ENCODE measurements around the gene TGFBI. TPM values are rescaled to one million over a fixed set of nuclear protein-coding genes. Genes with fewer than 3 reads are reported as not detected.

TGFBI gene
- total and polyA plus RNA-seq, 9 donors, result 164 to 351 (median 213) TPM

- Histone ChIP-seq H3K36me3 (ENCODE audit: control insufficient read depth, insufficient read depth, low read length) (peaks cover 46% of the 10 kb centered on the region), H3K4me1 (ENCODE audit: control insufficient read depth, insufficient read depth, low read length) (peaks cover 43% of the 10 kb centered on the region), H3K9me3 (replicated peaks; ENCODE audit: control insufficient read depth, low read depth, low read length) (no peaks in the 10 kb centered on the region), H3K27ac (ENCODE audit: low read length) (no peak overlapping the region), H3K27me3 (ENCODE audit: control insufficient read depth, insufficient read depth, low read length) (no peaks in the 10 kb centered on the region), H3K4me3 (ENCODE audit: low read length) (no peak overlapping the region)
- no peak for DNase-seq
- 97% methylated on average over 8 of the region's 13 CpGs for WGBS (ENCODE audit: insufficient coverage)
Measured at GRCh38 chr5:136052692-136053335, 24.0 kb downstream of the TGFBI start.

GRCh38 chr5:136053336-136054141, 24.8 kb downstream of the TGFBI start:
- H3K4me1 ChIP-seq (ENCODE audit: control insufficient read depth, insufficient read depth, low read length), result peaks cover 51% of the 10 kb centered on the region
- peak overlapping the region; percentile 60 for H3K27ac ChIP-seq (ENCODE audit: low read length)
- no peak overlapping the region for H3K4me3 ChIP-seq (ENCODE audit: low read length)
- WGBS (ENCODE audit: insufficient coverage), result 80% methylated on average over 3 of the region's 6 CpGs
- H3K27me3 ChIP-seq (ENCODE audit: control insufficient read depth, insufficient read depth, low read length), result no peaks in the 10 kb centered on the region
- H3K36me3 ChIP-seq (ENCODE audit: control insufficient read depth, insufficient read depth, low read length), result peaks cover 39% of the 10 kb centered on the region
- no peaks in the 10 kb centered on the region for H3K9me3 ChIP-seq (replicated peaks; ENCODE audit: control insufficient read depth, low read depth, low read length)
- DNase-seq, result peak; percentile 79

DNA sequence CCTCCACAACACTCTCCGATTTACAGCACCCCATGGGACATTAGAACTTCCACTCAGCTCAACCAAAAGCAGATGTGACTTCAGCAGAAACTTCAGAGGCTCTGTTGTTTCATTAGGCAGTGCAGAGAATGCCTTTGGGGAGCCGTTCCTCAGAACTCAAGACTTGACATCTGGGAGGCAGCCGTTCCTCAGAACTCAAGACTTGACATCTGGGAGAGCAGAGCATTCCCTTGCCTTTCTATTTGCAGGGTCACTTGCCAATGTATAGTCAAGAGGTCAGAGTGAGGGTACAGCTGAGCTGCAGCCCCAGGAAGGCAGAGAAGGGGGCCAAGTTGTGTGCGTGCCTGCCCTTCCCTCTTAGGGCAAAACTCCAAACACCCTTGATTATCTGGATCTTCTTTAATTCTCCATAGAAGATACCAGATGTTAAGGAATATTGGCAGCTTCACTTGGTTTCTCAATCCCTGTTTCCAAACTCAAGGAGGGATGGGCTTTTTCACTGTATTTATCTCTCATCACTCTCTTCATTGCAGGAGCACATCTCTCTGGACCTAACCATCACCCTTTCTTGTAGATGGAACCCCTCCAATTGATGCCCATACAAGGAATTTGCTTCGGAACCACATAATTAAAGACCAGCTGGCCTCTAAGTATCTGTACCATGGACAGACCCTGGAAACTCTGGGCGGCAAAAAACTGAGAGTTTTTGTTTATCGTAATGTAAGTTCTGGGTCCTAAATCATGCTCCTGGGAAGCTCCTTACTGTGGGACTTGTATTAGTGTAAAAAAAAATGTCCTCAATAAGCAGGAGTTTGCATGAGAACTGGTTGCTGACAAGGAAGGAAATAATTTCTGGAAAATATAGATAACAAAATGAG, 25.6 kb downstream of the TGFBI start:
- peak overlapping the region; percentile 60 for H3K27ac ChIP-seq (ENCODE audit: low read length)
- WGBS (ENCODE audit: insufficient coverage), result 45% methylated on average over 4 of the region's 7 CpGs
- peaks cover 57% of the 10 kb centered on the region for H3K4me1 ChIP-seq (ENCODE audit: control insufficient read depth, insufficient read depth, low read length)
- peaks cover 34% of the 10 kb centered on the region for H3K36me3 ChIP-seq (ENCODE audit: control insufficient read depth, insufficient read depth, low read length)
- H3K27me3 ChIP-seq (ENCODE audit: control insufficient read depth, insufficient read depth, low read length), result no peaks in the 10 kb centered on the region
- H3K4me3 ChIP-seq (ENCODE audit: low read length), result no peak overlapping the region
- peak; percentile 97 for DNase-seq
- H3K9me3 ChIP-seq (replicated peaks; ENCODE audit: control insufficient read depth, low read depth, low read length), result no peaks in the 10 kb centered on the region

GRCh38 chr5:136055612-136056309, 27.0 kb downstream of the TGFBI start:
- H3K36me3 ChIP-seq (ENCODE audit: control insufficient read depth, insufficient read depth, low read length), result peaks cover 43% of the 10 kb centered on the region
- H3K9me3 ChIP-seq (replicated peaks; ENCODE audit: control insufficient read depth, low read depth, low read length), result no peaks in the 10 kb centered on the region
- peaks cover 62% of the 10 kb centered on the region for H3K4me1 ChIP-seq (ENCODE audit: control insufficient read depth, insufficient read depth, low read length)

GRCh38 chr5:136056336-136056735, 27.5 kb downstream of the TGFBI start:
- H3K4me1 ChIP-seq (ENCODE audit: control insufficient read depth, insufficient read depth, low read length), result peaks cover 62% of the 10 kb centered on the region
- WGBS (ENCODE audit: insufficient coverage), result 83% methylated on average over 4 of the region's 5 CpGs
- H3K27ac ChIP-seq (ENCODE audit: low read length), result peak overlapping the region; percentile 31
- H3K27me3 ChIP-seq (ENCODE audit: control insufficient read depth, insufficient read depth, low read length), result no peaks in the 10 kb centered on the region
- no peak overlapping the region for H3K4me3 ChIP-seq (ENCODE audit: low read length)
- H3K36me3 ChIP-seq (ENCODE audit: control insufficient read depth, insufficient read depth, low read length), result peaks cover 46% of the 10 kb centered on the region
- no peaks in the 10 kb centered on the region for H3K9me3 ChIP-seq (replicated peaks; ENCODE audit: control insufficient read depth, low read depth, low read length)
- DNase-seq, result no peak

More at GRCh38 chr5:136055612-136056309, 27.0 kb downstream of the TGFBI start:
- 46% methylated on average over 9 of the region's 14 CpGs for WGBS (ENCODE audit: insufficient coverage)
- no peak for DNase-seq
- Histone ChIP-seq H3K27me3 (ENCODE audit: control insufficient read depth, insufficient read depth, low read length) (no peaks in the 10 kb centered on the region), H3K4me3 (ENCODE audit: low read length) (no peak overlapping the region), H3K27ac (ENCODE audit: low read length) (peak overlapping the region; percentile 31)

DNA sequence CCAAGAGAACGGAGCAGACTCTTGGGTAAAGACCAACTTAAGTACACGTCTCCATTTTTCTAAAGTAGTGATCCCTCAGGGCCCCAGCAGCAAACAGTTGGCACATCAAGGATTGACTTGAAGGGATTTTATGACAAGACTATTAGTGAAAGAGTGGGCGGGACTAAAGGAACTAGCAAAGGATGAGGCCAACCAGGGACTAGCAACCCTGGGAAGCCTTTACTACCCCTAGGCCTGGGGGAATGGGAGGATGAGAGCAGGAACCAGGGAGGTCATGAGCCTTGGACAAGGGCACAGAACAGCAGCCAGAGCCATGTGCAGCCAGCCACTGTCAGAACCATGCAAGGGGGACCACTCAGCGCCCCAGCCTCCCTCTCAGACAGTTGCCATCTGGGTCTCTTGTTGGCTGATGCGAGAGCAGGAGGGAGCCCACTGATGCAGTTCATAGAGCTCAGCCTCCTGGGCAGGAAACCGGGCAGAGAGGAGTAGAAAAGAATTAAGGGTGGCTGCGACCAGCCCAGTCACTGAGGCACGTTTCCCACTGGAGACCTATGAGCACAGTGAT, 28.1 kb downstream of the TGFBI start:
- Histone ChIP-seq H3K27me3 (ENCODE audit: control insufficient read depth, insufficient read depth, low read length) (no peaks in the 10 kb centered on the region), H3K27ac (ENCODE audit: low read length) (peak overlapping the region; percentile 93), H3K4me3 (ENCODE audit: low read length) (no peak overlapping the region), H3K4me1 (ENCODE audit: control insufficient read depth, insufficient read depth, low read length) (peaks cover 62% of the 10 kb centered on the region), H3K36me3 (ENCODE audit: control insufficient read depth, insufficient read depth, low read length) (peaks cover 45% of the 10 kb centered on the region), H3K9me3 (replicated peaks; ENCODE audit: control insufficient read depth, low read depth, low read length) (no peaks in the 10 kb centered on the region)
- WGBS (ENCODE audit: insufficient coverage), result 84% methylated on average over 5 of the region's 8 CpGs
- DNase-seq, result no peak

GRCh38 chr5:136057401-136058038, 28.7 kb downstream of the TGFBI start:
- Histone ChIP-seq H3K36me3 (ENCODE audit: control insufficient read depth, insufficient read depth, low read length) (peaks cover 49% of the 10 kb centered on the region), H3K4me1 (ENCODE audit: control insufficient read depth, insufficient read depth, low read length) (peaks cover 62% of the 10 kb centered on the region), H3K27me3 (ENCODE audit: control insufficient read depth, insufficient read depth, low read length) (no peaks in the 10 kb centered on the region), H3K4me3 (ENCODE audit: low read length) (no peak overlapping the region), H3K9me3 (replicated peaks; ENCODE audit: control insufficient read depth, low read depth, low read length) (no peaks in the 10 kb centered on the region), H3K27ac (ENCODE audit: low read length) (peak overlapping the region; percentile 93)
- WGBS (ENCODE audit: insufficient coverage), result 13% methylated on average over 2 of the region's 5 CpGs
- DNase-seq, result peak; percentile 85

DNA sequence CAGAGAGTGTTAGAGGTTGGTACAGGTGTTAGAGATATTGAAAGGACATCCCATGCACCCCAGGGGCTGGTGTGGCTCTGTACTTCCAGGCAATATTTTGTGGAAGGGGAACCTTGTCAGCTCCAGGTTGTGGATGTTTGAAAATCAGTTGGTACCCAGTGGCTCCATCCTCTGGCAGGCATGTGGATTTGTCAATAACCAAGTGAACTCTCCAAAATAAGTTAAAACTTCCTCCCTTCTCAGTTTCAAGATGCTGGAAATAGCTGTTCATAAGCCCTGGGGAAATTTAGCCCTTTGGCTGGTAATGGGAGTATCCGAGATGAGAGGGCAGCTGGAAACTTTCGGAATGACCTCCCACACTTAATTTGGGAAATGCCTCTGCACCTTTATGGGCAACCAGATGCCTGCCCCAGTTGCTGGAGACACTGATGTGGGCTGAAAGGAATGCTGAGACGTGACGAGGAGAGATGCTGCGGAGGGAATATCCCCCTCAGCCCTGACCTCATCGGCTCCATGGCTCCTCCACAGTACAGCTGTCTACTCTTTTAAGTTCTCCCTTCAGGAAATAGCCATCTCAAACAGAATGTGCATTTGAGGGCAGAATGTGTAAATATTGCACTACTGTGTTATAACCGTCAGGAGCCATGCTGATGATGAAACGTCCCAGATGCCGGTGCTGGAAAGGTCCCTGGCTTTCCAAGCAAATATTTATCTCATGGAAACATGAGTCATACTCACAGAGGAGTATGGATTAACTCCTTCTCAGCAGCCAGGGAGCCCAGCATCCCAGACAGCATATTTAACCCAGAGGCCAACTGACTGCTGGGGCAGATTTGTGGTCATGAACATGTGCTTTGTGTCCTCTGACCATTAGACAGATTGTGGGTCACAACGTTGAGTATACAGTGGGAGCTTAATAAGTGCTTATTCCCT, 29.5 kb downstream of the TGFBI start:
- Histone ChIP-seq H3K36me3 (ENCODE audit: control insufficient read depth, insufficient read depth, low read length) (peaks cover 47% of the 10 kb centered on the region), H3K27ac (ENCODE audit: low read length) (peak overlapping the region; percentile 93), H3K4me1 (ENCODE audit: control insufficient read depth, insufficient read depth, low read length) (peaks cover 57% of the 10 kb centered on the region), H3K27me3 (ENCODE audit: control insufficient read depth, insufficient read depth, low read length) (no peaks in the 10 kb centered on the region), H3K4me3 (ENCODE audit: low read length) (no peak overlapping the region), H3K9me3 (replicated peaks; ENCODE audit: control insufficient read depth, low read depth, low read length) (no peaks in the 10 kb centered on the region)
- WGBS (ENCODE audit: insufficient coverage), result 6% methylated on average over 2 of the region's 10 CpGs
- peak; percentile 98 for DNase-seq
